Lower lobe of right lung (tissue), 2 donors: Measurements from ENCODE around the gene CMKLR1. TPM values are rescaled to one million over a fixed set of nuclear protein-coding genes. Genes with fewer than 3 reads are reported as not detected.

Experiments
- ATAC-seq, 2 donors: fragments of 200-7000 bp; cut with Tn5 transposase; one replicate each; pipeline ENCODE4 v1.9.1; 2020 to 2022; ENCODE audit warnings: mild to moderate bottlenecking in 2 of 2, moderate library complexity in 2 of 2
- DNase-seq: peaks from one replicate; pipeline ENCODE4 v3.0.0-alpha.2; 2020
- H3K27ac ChIP-seq: fragments of 200-600 bp; one replicate; pipeline ENCODE4 v1.8.0; 2022
- H3K27me3 ChIP-seq: fragments of 200-600 bp; one replicate; pipeline ENCODE4 v1.8.0; 2022; ENCODE audit warnings: low read depth
- H3K36me3 ChIP-seq: fragments of 200-600 bp; one replicate; pipeline ENCODE4 v1.8.0; 2022; ENCODE audit warnings: mild to moderate bottlenecking
- H3K4me1 ChIP-seq: fragments of 200-600 bp; one replicate; pipeline ENCODE4 v1.8.0; 2022
- H3K4me3 ChIP-seq: fragments of 200-600 bp; one replicate; pipeline ENCODE4 v1.8.0; 2022; ENCODE audit warnings: mild to moderate bottlenecking
- H3K9me3 ChIP-seq: fragments of 200-600 bp; one replicate; pipeline ENCODE4 v1.8.0; 2022
- CTCF ChIP-seq: fragments of 200-600 bp; IDR thresholded peaks from one replicate; pipeline ENCODE4 v1.8.0; 2022; ENCODE audit warnings: antibody characterized with exemption, mild to moderate bottlenecking
- intact Hi-C: fragments of 100-400 bp; cut with DNase I; formaldehyde crosslinking; loops from one replicate; pipeline ENCODE4 v1.11.0; 2022
- total RNA-seq: library from RNA; stranded (reverse); fragmentation: NEBNext Ultra II Directional; extraction: Animal tissue kit (Norgen Biotek cat#: 25700); gene quantifications from one replicate; pipeline ENCODE4 v1.2.1, GENCODE V29; 2021
- donor health status: DM: no; HTN: yes; CAD: no; lungs with severe emphysema.

Gene CMKLR1
- total RNA-seq, 1 donor from 2014 or later: 25.6 TPM

DNA sequence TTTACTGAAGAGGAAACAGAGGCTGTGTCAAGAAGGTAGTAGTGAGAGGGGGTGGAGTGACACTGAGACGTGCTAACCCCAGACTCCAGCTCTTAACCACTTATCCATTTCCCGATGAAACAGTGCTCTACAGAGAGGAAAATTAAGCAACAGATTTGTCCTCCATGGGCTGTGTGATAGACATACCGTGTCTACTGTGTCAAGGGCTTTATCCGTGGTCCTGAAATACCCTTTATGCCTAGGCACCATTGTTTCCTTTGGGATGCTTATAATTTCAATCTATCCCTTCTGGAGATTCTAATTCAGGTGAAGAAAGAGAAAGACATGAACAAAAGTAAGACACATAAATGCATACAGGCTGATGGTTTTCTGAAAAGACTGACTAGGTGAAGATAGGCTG, 71.7 kb downstream of the CMKLR1 start:
- ATAC-seq (no peak), DNase-seq (no peak)
- intact Hi-C loops: no loop called here
- H3K4me3 ChIP-seq: no peak overlapping the region
- H3K4me1 ChIP-seq: peaks cover 9% of the 10 kb centered on the region
- no peaks in the 10 kb centered on the region for H3K36me3 ChIP-seq
- no peaks in the 10 kb centered on the region for H3K27me3 ChIP-seq
- H3K9me3 ChIP-seq: no peaks in the 10 kb centered on the region
- no peak for TF ChIP-seq CTCF
- no peak overlapping the region for H3K27ac ChIP-seq

GRCh38 chr12:108266131-108266530, 73.0 kb downstream of the CMKLR1 start:
- ATAC-seq: no peak
- no peak for TF ChIP-seq CTCF

DNA sequence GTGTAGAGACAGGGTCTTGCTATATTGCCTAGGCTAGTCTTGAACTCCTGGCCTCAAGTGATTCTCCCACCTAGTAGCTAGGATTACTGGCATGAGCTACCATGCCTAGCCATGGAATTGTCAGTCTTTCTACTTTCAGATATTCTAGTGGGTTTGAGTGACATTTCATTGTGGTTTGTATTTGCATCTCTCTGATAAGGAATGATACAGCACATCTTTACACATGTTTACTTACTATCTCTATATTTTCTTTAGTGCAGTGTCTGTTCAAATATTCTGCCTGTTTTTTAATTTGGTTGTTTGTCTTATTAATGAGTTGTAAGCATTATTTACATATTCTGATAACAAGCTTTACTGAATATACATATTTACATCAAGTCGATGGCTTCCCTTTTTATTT, 73.6 kb downstream of the CMKLR1 start:
- peaks cover 12% of the 10 kb centered on the region for H3K9me3 ChIP-seq
- intact Hi-C loops: no loop called here
- DNase-seq: no peak
- H3K4me1 ChIP-seq: peaks cover 9% of the 10 kb centered on the region
- H3K36me3 ChIP-seq: no peaks in the 10 kb centered on the region
- no peak overlapping the region for H3K4me3 ChIP-seq
- H3K27ac ChIP-seq: no peak overlapping the region
- TF ChIP-seq CTCF: no peak
- no peak for ATAC-seq
- H3K27me3 ChIP-seq: no peaks in the 10 kb centered on the region

More at GRCh38 chr12:108266131-108266530, 73.0 kb downstream of the CMKLR1 start:
- peaks cover 6% of the 10 kb centered on the region for H3K9me3 ChIP-seq
- no peaks in the 10 kb centered on the region for H3K36me3 ChIP-seq
- intact Hi-C loops: no loop called here
- no peak overlapping the region for H3K27ac ChIP-seq
- DNase-seq: no peak
- H3K27me3 ChIP-seq: no peaks in the 10 kb centered on the region
- peaks cover 9% of the 10 kb centered on the region for H3K4me1 ChIP-seq
- no peak overlapping the region for H3K4me3 ChIP-seq

DNA sequence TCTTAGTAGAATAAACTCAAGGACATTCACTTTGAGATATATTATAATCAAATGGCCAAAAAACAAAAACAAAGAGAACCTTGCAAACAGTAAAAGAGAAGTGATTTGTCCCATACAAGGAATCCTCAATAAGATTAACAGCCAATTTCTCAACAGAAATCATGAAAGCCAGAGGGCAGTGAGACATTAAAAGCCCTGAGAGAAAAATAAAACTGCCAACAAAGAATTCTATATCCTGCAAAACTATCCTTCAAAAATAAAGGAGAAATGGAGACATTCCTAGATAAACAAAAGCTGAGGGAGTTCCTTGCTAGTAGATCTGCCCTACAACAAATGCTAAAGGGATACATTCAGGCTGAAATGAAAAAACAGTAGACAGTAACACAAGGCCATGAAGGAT, 78.1 kb downstream of the CMKLR1 start:
- DNase-seq (no peak), ATAC-seq (no peak)
- H3K4me3 ChIP-seq: no peak overlapping the region
- no peaks in the 10 kb centered on the region for H3K27me3 ChIP-seq
- H3K9me3 ChIP-seq: peaks cover 26% of the 10 kb centered on the region
- no peak for TF ChIP-seq CTCF
- H3K27ac ChIP-seq: no peak overlapping the region
- H3K4me1 ChIP-seq: no peaks in the 10 kb centered on the region
- intact Hi-C loops: no loop called here
- H3K36me3 ChIP-seq: no peaks in the 10 kb centered on the region

DNA sequence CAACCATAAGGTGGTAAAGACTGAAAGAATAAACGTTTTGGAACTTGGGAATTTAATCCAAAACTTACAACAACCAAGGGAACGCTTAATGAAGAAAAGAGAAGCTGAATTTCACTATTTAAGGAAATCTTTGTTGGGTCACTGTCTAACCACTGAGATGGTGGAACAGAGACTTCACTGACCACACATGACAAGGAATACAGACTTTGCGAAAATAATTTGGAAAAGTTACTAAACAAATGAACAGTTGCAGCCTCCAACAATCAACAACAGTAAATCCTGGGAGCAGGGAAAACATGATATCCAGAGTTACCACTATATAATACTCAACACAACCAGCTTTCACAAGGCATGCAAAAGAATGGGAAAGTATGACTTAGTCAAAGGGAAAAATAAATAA, 79.1 kb downstream of the CMKLR1 start:
- intact Hi-C loops: no loop called here
- ATAC-seq (no peak), DNase-seq (no peak)
- Histone ChIP-seq H3K36me3 (no peaks in the 10 kb centered on the region), H3K27ac (no peak overlapping the region), H3K4me1 (no peaks in the 10 kb centered on the region), H3K4me3 (no peak overlapping the region), H3K9me3 (peaks cover 26% of the 10 kb centered on the region), H3K27me3 (no peaks in the 10 kb centered on the region)
- TF ChIP-seq CTCF: no peak

DNA sequence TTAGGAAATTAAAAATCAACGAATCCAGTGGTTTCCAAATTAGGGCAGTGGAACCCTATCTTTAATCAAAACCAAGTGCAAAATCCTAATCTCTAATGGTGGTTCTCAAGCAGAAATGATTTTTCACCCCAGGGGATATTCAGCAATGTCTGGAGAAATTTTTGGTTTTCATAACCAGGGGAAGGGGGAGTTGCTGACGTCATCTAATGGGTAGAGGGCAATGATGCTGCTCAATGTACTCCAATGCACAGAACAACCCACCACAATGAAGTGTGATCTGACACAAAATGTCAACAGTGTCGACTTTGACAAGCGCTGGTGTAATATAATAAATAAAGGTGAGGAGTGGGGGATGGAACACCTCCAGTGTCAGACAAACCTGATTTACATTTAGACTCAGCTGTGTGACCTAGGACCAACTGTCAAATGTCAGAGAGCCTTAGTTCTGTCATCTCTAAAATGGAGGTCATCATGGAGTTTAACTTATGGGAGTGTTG, 81.5 kb downstream of the CMKLR1 start:
- no peak for DNase-seq
- no peak for ATAC-seq
- intact Hi-C loops: no loop called here
- Histone ChIP-seq H3K36me3 (no peaks in the 10 kb centered on the region), H3K27ac (no peak overlapping the region), H3K4me1 (no peaks in the 10 kb centered on the region), H3K9me3 (peaks cover 26% of the 10 kb centered on the region), H3K27me3 (no peaks in the 10 kb centered on the region), H3K4me3 (no peak overlapping the region)
- no peak for TF ChIP-seq CTCF
